ENCODE results near the gene EEPD1.
"Not testable (repeated sequence)": the region's sequence is repeated elsewhere in the genome, so short reads cannot be mapped to it uniquely, and the experiment has no call there.

Gene EEPD1

GRCh38 chr7:36232971-36233550, 80.0 kb downstream of the EEPD1 start:
- in situ Hi-C loops (cut with MboI; ENCODE audit: low pct_unique_long_range_greater_than_20kb, low sequenced_read_pairs): no loop called here
- DNase-seq: no peak

- DNase-seq: no peak
- in situ Hi-C loops (cut with MboI; ENCODE audit: low pct_unique_long_range_greater_than_20kb, low sequenced_read_pairs): no loop called here
These were observed 83.0 kb downstream of the EEPD1 start for GRCh38 chr7:36236073-36236472.

GRCh38 chr7:36238138-36238537, 85.1 kb downstream of the EEPD1 start:
- in situ Hi-C loops (cut with MboI; ENCODE audit: low pct_unique_long_range_greater_than_20kb, low sequenced_read_pairs): no loop called here
- no peak for DNase-seq

- in situ Hi-C loops (cut with MboI; ENCODE audit: low pct_unique_long_range_greater_than_20kb, low sequenced_read_pairs); DNase-seq: not testable (repeated sequence)
These were observed 90.3 kb downstream of the EEPD1 start for GRCh38 chr7:36243356-36243755.

GRCh38 chr7:36244001-36244400, 90.9 kb downstream of the EEPD1 start:
- DNase-seq; in situ Hi-C loops (cut with MboI; ENCODE audit: low pct_unique_long_range_greater_than_20kb, low sequenced_read_pairs): not testable (repeated sequence)

GRCh38 chr7:36244429-36244828, 91.4 kb downstream of the EEPD1 start:
- DNase-seq: no peak
- in situ Hi-C loops (cut with MboI; ENCODE audit: low pct_unique_long_range_greater_than_20kb, low sequenced_read_pairs): no loop called here

GRCh38 chr7:36245684-36246299, 92.7 kb downstream of the EEPD1 start:
- in situ Hi-C loops (cut with MboI; ENCODE audit: low pct_unique_long_range_greater_than_20kb, low sequenced_read_pairs): no loop called here

GRCh38 chr7:36249091-36249490, 96.0 kb downstream of the EEPD1 start:
- no peak for DNase-seq
- in situ Hi-C loops (cut with MboI; ENCODE audit: low pct_unique_long_range_greater_than_20kb, low sequenced_read_pairs): no loop called here

More at GRCh38 chr7:36245684-36246299, 92.7 kb downstream of the EEPD1 start:
- no peak for DNase-seq

GRCh38 chr7:36253699-36254098, 100.6 kb downstream of the EEPD1 start:
- no peak for DNase-seq
- in situ Hi-C loops (cut with MboI; ENCODE audit: low pct_unique_long_range_greater_than_20kb, low sequenced_read_pairs): no loop called here

GRCh38 chr7:36258510-36259259, 105.6 kb downstream of the EEPD1 start:
- DNase-seq; in situ Hi-C loops (cut with MboI; ENCODE audit: low pct_unique_long_range_greater_than_20kb, low sequenced_read_pairs): not testable (repeated sequence)

- DNase-seq: no peak
- in situ Hi-C loops (cut with MboI; ENCODE audit: low pct_unique_long_range_greater_than_20kb, low sequenced_read_pairs): no loop called here
These were observed 107.4 kb downstream of the EEPD1 start for GRCh38 chr7:36260481-36260880.

- in situ Hi-C loops (cut with MboI; ENCODE audit: low pct_unique_long_range_greater_than_20kb, low sequenced_read_pairs): no loop called here
- DNase-seq: no peak
These were observed 108.1 kb downstream of the EEPD1 start for GRCh38 chr7:36261019-36261754.

GRCh38 chr7:36262309-36263094, 109.4 kb downstream of the EEPD1 start:
- in situ Hi-C loops (cut with MboI; ENCODE audit: low pct_unique_long_range_greater_than_20kb, low sequenced_read_pairs): no loop called here
- no peak for DNase-seq

- no peak for DNase-seq
- in situ Hi-C loops (cut with MboI; ENCODE audit: low pct_unique_long_range_greater_than_20kb, low sequenced_read_pairs): no loop called here
These were observed 110.0 kb downstream of the EEPD1 start for GRCh38 chr7:36263095-36263484.

GRCh38 chr7:36264123-36264801, 111.2 kb downstream of the EEPD1 start:
- DNase-seq: peak; percentile 53
- in situ Hi-C loops (cut with MboI; ENCODE audit: low pct_unique_long_range_greater_than_20kb, low sequenced_read_pairs): no loop called here

GRCh38 chr7:36264913-36265516, 112.0 kb downstream of the EEPD1 start:
- DNase-seq: no peak
- in situ Hi-C loops (cut with MboI; ENCODE audit: low pct_unique_long_range_greater_than_20kb, low sequenced_read_pairs): no loop called here

GRCh38 chr7:36265680-36266079, 112.6 kb downstream of the EEPD1 start:
- in situ Hi-C loops (cut with MboI; ENCODE audit: low pct_unique_long_range_greater_than_20kb, low sequenced_read_pairs): no loop called here
- peak; percentile 23 for DNase-seq

- DNase-seq: no peak
- in situ Hi-C loops (cut with MboI; ENCODE audit: low pct_unique_long_range_greater_than_20kb, low sequenced_read_pairs): no loop called here
These were observed 113.1 kb downstream of the EEPD1 start for GRCh38 chr7:36266190-36266589.
